H1 (cell line): ENCODE results near the gene FRMD3. TPM values are rescaled to one million over a fixed set of nuclear protein-coding genes. Genes with fewer than 3 reads are reported as not detected.

Experiments used
- CTCF ChIA-PET: fragments of 300-600 bp; sonication (Branson Sonifier 250); formaldehyde crosslinking; loops from one replicate; lab custom pipeline; 2021; ENCODE audit not compliant: partially characterized antibody; lab: Charles Lee
- POLR2A ChIA-PET: fragments of 300-600 bp; sonication (Branson Sonifier 250); formaldehyde crosslinking; loops from one replicate; lab custom pipeline; 2021; ENCODE audit warnings: inconsistent platforms; ENCODE audit not compliant: partially characterized antibody; lab: Charles Lee
- DNase-seq, 2 experiments: peaks; one replicate each; pipeline versions ENCODE4 v3.0.0 to v3.0.0-alpha.2; 2010 to 2022; ENCODE audit warnings: low spot score in 2 of 2, low read depth in 1 of 2, mixed read lengths in 1 of 2
- FAIRE-seq: peaks from 2 replicates; lab custom pipeline; 2011; peaks lifted over from hg19 to GRCh38; lab: Jason Lieb, UNC
- H2AFZ ChIP-seq: 2 replicates; pipeline ENCODE4 v1.8.1; 2012; ENCODE audit warnings: low read length, inconsistent platforms
- H2AK5ac ChIP-seq: 2 replicates; pipeline ENCODE4 v1.6.1; 2013; ENCODE audit warnings: low read depth, low read length
- H2BK120ac ChIP-seq: replicated peaks from 2 replicates; pipeline ENCODE3; 2013; ENCODE audit warnings: low read depth, low read length, inconsistent platforms
- H2BK12ac ChIP-seq: 2 replicates; pipeline ENCODE4 v1.6.1; 2013; ENCODE audit warnings: low read depth, low read length
- H2BK15ac ChIP-seq: 2 replicates; pipeline ENCODE4 v1.6.1; 2013; ENCODE audit warnings: low read length
- H2BK20ac ChIP-seq: 2 replicates; pipeline ENCODE4 v1.6.1; 2013; ENCODE audit warnings: low read length
- H2BK5ac ChIP-seq: 2 replicates; pipeline ENCODE4 v1.6.1; 2013; ENCODE audit warnings: low read depth, low read length
- H3K14ac ChIP-seq: 2 replicates; pipeline ENCODE4 v1.6.1; 2013; ENCODE audit warnings: inconsistent platforms; ENCODE audit not compliant: insufficient read length
- H3K18ac ChIP-seq: 2 replicates; pipeline ENCODE4 v1.6.1; 2013; ENCODE audit warnings: low read length; ENCODE audit errors: extremely low read depth
- H3K23ac ChIP-seq: 2 replicates; pipeline ENCODE4 v1.6.1; 2013; ENCODE audit warnings: inconsistent platforms; ENCODE audit not compliant: insufficient read length
- H3K23me2 ChIP-seq: 2 replicates; pipeline ENCODE4 v1.6.1; 2013; ENCODE audit warnings: low read depth, low read length
- H3K27ac ChIP-seq: 2 replicates; pipeline ENCODE4 v1.6.1; 2011; ENCODE audit warnings: low read depth, low read length, inconsistent platforms
- H3K27me3 ChIP-seq, 4 experiments: replicated peaks in 1 of 4; 1 replicate in 1 of 4; 2 replicates in 3 of 4; pipeline versions ENCODE4 v1.6.1 to v1.8.1; 2011 to 2013; ENCODE audit warnings: low read length in 3 of 4, mild to moderate bottlenecking in 3 of 4, inconsistent platforms in 2 of 4, mixed read lengths in 2 of 4, moderate library complexity in 1 of 4; ENCODE audit not compliant: control insufficient read depth in 3 of 4, insufficient read depth in 3 of 4; ENCODE audit errors: extremely low read depth in 1 of 4
- H3K36me3 ChIP-seq, 4 experiments: 2 replicates each; pipeline versions ENCODE4 v1.6.1 to v1.8.1; 2011 to 2013; ENCODE audit warnings: mild to moderate bottlenecking in 4 of 4, low read length in 3 of 4, moderate library complexity in 2 of 4, control low read depth in 1 of 4, inconsistent platforms in 1 of 4; ENCODE audit not compliant: insufficient read depth in 4 of 4, control insufficient read depth in 2 of 4
- H3K4ac ChIP-seq: replicated peaks from 2 replicates; pipeline ENCODE3; 2013; ENCODE audit warnings: low read length, low read depth, mixed read lengths, inconsistent platforms; ENCODE audit not compliant: insufficient read length
- H3K4me1 ChIP-seq, 4 experiments: replicated peaks in 1 of 4; 1 replicate in 1 of 4; 2 replicates in 3 of 4; pipeline versions ENCODE4 v1.6.1 to v1.8.1; 2011 to 2013; ENCODE audit warnings: low read length in 3 of 4, inconsistent platforms in 2 of 4, mixed read lengths in 1 of 4; ENCODE audit not compliant: insufficient read depth in 4 of 4, control insufficient read depth in 3 of 4
- H3K4me2 ChIP-seq, 2 experiments: 2 replicates each; pipeline versions ENCODE4 v1.6.1 to v1.8.1; 2011 to 2013; ENCODE audit warnings: low read depth in 2 of 2, low read length in 2 of 2, control low read depth in 1 of 2, inconsistent platforms in 1 of 2, mild to moderate bottlenecking in 1 of 2; ENCODE audit not compliant: insufficient read depth in 1 of 2
- H3K4me3 ChIP-seq, 4 experiments: fragments of 200-600, 300-600 bp in 1 of 4; sonication (generic), shearing (Covaris generic), sonication (Bioruptor Twin) in 1 of 4; 2 replicates each; pipeline versions ENCODE4 v1.5.1 to v1.8.1; 2011 to 2016; ENCODE audit warnings: low read length in 4 of 4, low read depth in 3 of 4, control low read depth in 2 of 4, inconsistent platforms in 2 of 4, mild to moderate bottlenecking in 2 of 4, mixed read lengths in 1 of 4, moderate library complexity in 1 of 4; ENCODE audit not compliant: insufficient read depth in 2 of 4; ENCODE audit errors: extremely low read depth in 1 of 4
- H3K56ac ChIP-seq: replicated peaks from 2 replicates; pipeline ENCODE3; 2013; ENCODE audit warnings: low read depth, mild to moderate bottlenecking, mixed read lengths, low read length, inconsistent platforms; ENCODE audit not compliant: insufficient read length
- H3K79me1 ChIP-seq: 2 replicates; pipeline ENCODE4 v1.6.1; 2013; ENCODE audit warnings: low read depth, low read length, control low read depth
- H3K79me2 ChIP-seq, 2 experiments: 2 replicates each; pipeline versions ENCODE4 v1.6.1 to v1.8.1; 2012 to 2013; ENCODE audit warnings: low read length in 2 of 2, mild to moderate bottlenecking in 2 of 2, inconsistent platforms in 1 of 2; ENCODE audit not compliant: insufficient read depth in 2 of 2, control insufficient read depth in 1 of 2
- H3K9ac ChIP-seq, 4 experiments: replicated peaks in 1 of 4; 1 replicate in 1 of 4; 2 replicates in 3 of 4; pipeline versions ENCODE4 v1.6.1 to v1.8.1; 2011 to 2013; ENCODE audit warnings: low read depth in 3 of 4, low read length in 3 of 4, control low read depth in 2 of 4, mild to moderate bottlenecking in 2 of 4, moderate library complexity in 2 of 4, inconsistent platforms in 1 of 4; ENCODE audit errors: extremely low read depth in 1 of 4
- H3K9me3 ChIP-seq, 2 experiments: 2 replicates each; pipeline versions ENCODE4 v1.6.1 to v1.8.1; 2012 to 2013; ENCODE audit warnings: mild to moderate bottlenecking in 2 of 2, moderate library complexity in 2 of 2, control low read depth in 1 of 2, inconsistent platforms in 1 of 2, low read depth in 1 of 2, low read length in 1 of 2, mixed read lengths in 1 of 2; ENCODE audit not compliant: insufficient read depth in 2 of 2
- H4K20me1 ChIP-seq, 2 experiments: replicated peaks in 1 of 2; 2 replicates each; pipeline versions ENCODE3 to v1.8.1; 2011 to 2013; ENCODE audit warnings: inconsistent platforms in 2 of 2, low read length in 2 of 2, mild to moderate bottlenecking in 1 of 2; ENCODE audit not compliant: insufficient read depth in 2 of 2, control insufficient read depth in 1 of 2
- H4K5ac ChIP-seq: 2 replicates; pipeline ENCODE4 v1.6.1; 2013; ENCODE audit warnings: low read length, low read depth, mixed read lengths, inconsistent platforms; ENCODE audit not compliant: insufficient read length
- H4K8ac ChIP-seq: 2 replicates; pipeline ENCODE4 v1.8.0; 2013; ENCODE audit warnings: mild to moderate bottlenecking, moderate library complexity, low read length, inconsistent platforms; ENCODE audit not compliant: insufficient read depth; ENCODE audit errors: extremely low read depth
- H4K91ac ChIP-seq: replicated peaks from 2 replicates; pipeline ENCODE3; 2013; ENCODE audit warnings: low read length, mixed read lengths, inconsistent platforms; ENCODE audit not compliant: insufficient read length
- CHD2 ChIP-seq: IDR thresholded peaks from 2 replicates; pipeline ENCODE4 v1.6.1; 2012; ENCODE audit warnings: low read length, improper control_type of control experiment
- EGR1 ChIP-seq: IDR thresholded peaks from 2 replicates; pipeline ENCODE4 v1.6.1; 2011; ENCODE audit warnings: low read depth, low read length, borderline replicate concordance
- FOSL1 ChIP-seq: IDR thresholded peaks from 2 replicates; pipeline ENCODE4 v1.6.1; 2011; ENCODE audit warnings: mild to moderate bottlenecking, low read depth, low read length, moderate library complexity; ENCODE audit not compliant: insufficient read depth
- KDM5A ChIP-seq: fragments of 200-600 bp; IDR thresholded peaks from 2 replicates; pipeline ENCODE4 v1.7.1; 2012; ENCODE audit warnings: mild to moderate bottlenecking, low read length, inconsistent platforms, mixed read lengths
- NRF1 ChIP-seq: IDR thresholded peaks from 2 replicates; pipeline ENCODE4 v1.6.1; 2011; ENCODE audit warnings: mild to moderate bottlenecking, low read depth, low read length, improper control_type of control experiment
- POLR2A ChIP-seq, 2 experiments: IDR thresholded peaks; 1 replicate in 1 of 2; 2 replicates in 1 of 2; pipeline ENCODE4 v1.6.1; 2011; ENCODE audit warnings: low read depth in 2 of 2, low read length in 2 of 2, mild to moderate bottlenecking in 2 of 2; ENCODE audit errors: control extremely low read depth in 1 of 2
- RXRA ChIP-seq: IDR thresholded peaks from 2 replicates; pipeline ENCODE4 v1.6.1; 2011; ENCODE audit warnings: low read depth, mild to moderate bottlenecking, low read length, moderate library complexity; ENCODE audit not compliant: insufficient read depth
- TAF7 ChIP-seq: optimal IDR thresholded peaks from 2 replicates; pipeline ENCODE3; 2011; ENCODE audit warnings: low read depth, mild to moderate bottlenecking, inconsistent platforms, low read length, moderate library complexity, borderline replicate concordance
- TBP ChIP-seq: IDR thresholded peaks from 2 replicates; pipeline ENCODE4 v1.6.1; 2011; ENCODE audit warnings: low read depth, low read length, improper control_type of control experiment
- WGBS, 2 experiments: shearing (Covaris generic) in 1 of 2; methylation state at CpG; one replicate each; pipeline versions ENCODE4 v1.1.6 to v1.1.7; 2013 to 2015; ENCODE audit warnings: low lambda C conversion rate in 2 of 2, mixed read lengths in 2 of 2, inconsistent platforms in 1 of 2, low coverage in 1 of 2, missing lambda C conversion rate in 1 of 2; ENCODE audit not compliant: insufficient replicate concordance in 2 of 2, insufficient coverage in 1 of 2, insufficient read length in 1 of 2; ENCODE audit errors: extremely low coverage in 1 of 2, missing lambda C conversion rate in 1 of 2; 5-methylcytosine and 5-hydroxymethylcytosine counted together
- polyA plus RNA-seq, 7 experiments: library from polyadenylated mRNA; depleted of rRNA in 3 of 7; stranded (reverse) in 5 of 7; unstranded in 2 of 7; fragments of >200 nt in 5 of 7; fragments of 200-250 nt in 2 of 7; gene quantifications; 1 replicate in 5 of 7; 2 replicates in 1 of 7; 4 replicates in 1 of 7; pipeline versions ENCODE4 v1.2.1 to v1.2.3, GENCODE V29; 2011 to 2013; ENCODE audit warnings: missing spikeins in 2 of 7, mixed read lengths in 2 of 7
- total RNA-seq: library from RNA; stranded (reverse); fragmentation: NEBNext Ultra II Directional; extraction: Animal tissue kit (Norgen Biotek cat#: 25700); gene quantifications from 2 replicates; pipeline ENCODE4 v1.2.1, GENCODE V29; 2021
- TF ChIP-seq, protein P1 (sequence below): IDR thresholded peaks from 2 replicates; pipeline ENCODE4 v1.6.1; 2012; ENCODE audit warnings: inconsistent platforms
- TF ChIP-seq, protein P2 (sequence below): IDR thresholded peaks from 2 replicates; pipeline ENCODE4 v1.6.1; 2011; ENCODE audit warnings: low read depth, mild to moderate bottlenecking, low read length; ENCODE audit not compliant: insufficient read depth

FRMD3 gene
- total and polyA plus RNA-seq, 2 of the 8 experiments (the other 6 are each of a cell fraction or from before 2014, with no cell fraction given), result 0.15 to 1.4 TPM

DNA sequence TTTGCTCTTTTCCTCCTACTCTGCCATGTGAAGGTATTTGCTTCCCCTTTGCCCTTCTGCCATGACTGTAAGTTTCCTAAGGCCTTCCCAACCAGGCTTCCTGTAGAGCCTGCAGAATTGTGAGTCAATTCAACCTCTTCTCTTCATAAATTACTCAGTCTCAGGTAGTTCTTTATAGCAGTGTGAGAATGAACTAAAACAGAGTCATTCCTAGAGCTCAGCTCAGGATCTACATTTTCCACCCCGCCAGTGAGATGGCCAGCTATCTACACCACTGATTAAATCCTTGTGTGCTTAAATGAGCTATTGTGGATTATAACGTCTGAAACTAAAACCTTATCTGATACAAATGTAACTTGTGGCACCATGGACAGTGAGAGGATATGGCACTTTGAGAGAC lies 55.0 kb downstream of the FRMD3 start:
- Histone ChIP-seq H3K9me3 (peaks cover 0 to 5% of the 10 kb centered on the region in 2 experiments; a peak in 1 of 4 replicates), H2BK20ac (no peak overlapping the region), H4K8ac (no peak overlapping the region), H2BK5ac (no peak overlapping the region), H2BK12ac (no peak overlapping the region), H2AFZ (no peak overlapping the region), H3K27ac (no peak overlapping the region), H3K4me2 (no peak overlapping the region), H2BK120ac (no peak overlapping the region), H4K5ac (no peak overlapping the region), H3K18ac (no peak overlapping the region), H3K36me3 (no peaks in the 10 kb centered on the region), H3K4me3 (no peak overlapping the region), H4K91ac (no peak overlapping the region), H3K4me1 (no peaks in the 10 kb centered on the region), H3K79me1 (no peaks in the 10 kb centered on the region; the same call in 1 of the 2 replicates), H3K56ac (no peak overlapping the region), H2AK5ac (no peak overlapping the region), H3K14ac (no peak overlapping the region), H3K4ac (no peak overlapping the region), H3K23me2 (no peaks in the 10 kb centered on the region), H4K20me1 (no peaks in the 10 kb centered on the region), H3K9ac (no peak overlapping the region), H3K23ac (no peak overlapping the region), H3K27me3 (no peaks in the 10 kb centered on the region), H3K79me2 (no peaks in the 10 kb centered on the region), H2BK15ac (no peak overlapping the region)
- ChIA-PET POLR2A (no interaction called here), CTCF (interaction anchor here (1.1 to 1.2 kb wide), 2 partner anchors 61 to 149 kb away, joined by 3 to 5 read pairs; no protein-coding TSS in a partner anchor)
- TF ChIP-seq FOSL1 (no peak), POLR2A (IDR thresholded peaks at IDR 0.05; ENCODE audit: control extremely low read depth in 1 of 2, low read depth in 2 of 2, low read length in 2 of 2) (no peak), RXRA (no peak), CHD2 (no peak), TBP (no peak), NRF1 (no peak), TAF7 (no peak), EGR1 (no peak), KDM5A (no peak)
- TF ChIP-seq, protein P1, sequence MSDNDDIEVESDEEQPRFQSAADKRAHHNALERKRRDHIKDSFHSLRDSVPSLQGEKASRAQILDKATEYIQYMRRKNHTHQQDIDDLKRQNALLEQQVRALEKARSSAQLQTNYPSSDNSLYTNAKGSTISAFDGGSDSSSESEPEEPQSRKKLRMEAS, result no peak
- TF ChIP-seq, protein P2, sequence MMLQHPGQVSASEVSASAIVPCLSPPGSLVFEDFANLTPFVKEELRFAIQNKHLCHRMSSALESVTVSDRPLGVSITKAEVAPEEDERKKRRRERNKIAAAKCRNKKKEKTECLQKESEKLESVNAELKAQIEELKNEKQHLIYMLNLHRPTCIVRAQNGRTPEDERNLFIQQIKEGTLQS, result no peak
- DNase-seq (no peak), FAIRE-seq (no peak)
- 95% methylated on average over 2 of the region's 2 CpGs; no CpG with 5 or more reads in 1 of the 2 experiments for WGBS, 2 experiments
